NCI-H526 (cell line): Measurements from ENCODE around the gene NTRK2.
"Not testable (repeated sequence)": the region's sequence is repeated elsewhere in the genome, so short reads cannot be mapped to it uniquely, and the experiment has no call there.

Experiments
- DNase-seq, 2 experiments: peaks; one replicate each; lab custom pipeline; 2025; lab: John Stamatoyannopoulos, UW

NTRK2 gene

DNA sequence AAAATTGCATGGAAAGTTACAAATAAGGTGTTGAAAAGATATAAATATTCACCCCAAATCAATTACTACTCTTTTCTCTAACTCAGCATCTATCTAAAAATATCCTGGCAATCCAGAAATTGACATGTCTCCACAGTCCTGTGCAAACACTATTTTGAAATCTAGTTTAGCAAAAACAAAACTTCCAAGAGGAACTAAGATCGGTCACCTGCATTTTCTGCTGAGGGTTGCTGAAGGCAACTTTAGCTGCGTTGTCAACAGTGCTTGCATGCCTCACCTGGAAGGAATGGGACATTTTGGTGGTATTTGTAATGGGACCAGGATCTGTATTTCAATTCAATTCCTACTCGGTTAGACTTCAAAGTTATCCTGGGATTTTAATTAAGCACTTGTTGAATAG lies 398.3 kb downstream of the NTRK2 start:
- no peak for DNase-seq

DNA sequence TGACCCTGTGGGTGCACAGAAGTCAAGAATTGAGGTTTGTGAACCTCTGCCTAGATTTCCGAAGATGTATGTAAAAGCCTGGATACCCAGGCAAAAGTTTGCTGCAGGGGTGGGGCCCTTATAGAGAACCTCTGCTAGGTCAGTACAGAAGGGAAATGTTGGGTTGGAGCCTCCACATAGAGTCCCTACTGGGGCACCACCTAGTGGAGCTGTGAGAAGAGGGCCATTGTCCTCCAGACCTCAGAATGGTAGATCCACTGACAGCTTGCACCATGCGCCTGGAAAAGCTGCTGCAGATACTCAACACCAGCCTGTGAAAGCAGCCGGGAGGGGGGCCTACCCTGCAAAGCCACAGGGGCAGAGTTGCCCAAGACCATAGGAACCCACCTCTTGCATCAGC lies 399.9 kb downstream of the NTRK2 start:
- DNase-seq, result not testable (repeated sequence)
